Transverse colon (tissue), 4 donors: ENCODE data around the gene HK1.

Experiments used
- EP300 ChIP-seq: sonication (generic); formaldehyde crosslinking; IDR thresholded peaks from one replicate; pipeline ENCODE4 v1.6.1; 2017; ENCODE audit warnings: antibody characterized with exemption, low read depth
- POLR2A ChIP-seq: fragments of 450-650 bp; IDR thresholded peaks from one replicate; pipeline ENCODE4 v1.6.1; 2016; ENCODE audit warnings: antibody characterized with exemption, mild to moderate bottlenecking, moderate library complexity
- POLR2AphosphoS5 ChIP-seq, 3 donors: sonication (generic); formaldehyde crosslinking; IDR thresholded peaks; one replicate each; pipeline ENCODE4 v1.6.1; 2016; ENCODE audit warnings: antibody characterized with exemption in 3 of 3
- TF ChIP-seq, protein P1 (sequence below), 5 experiments: fragments of 200-600 bp in 3 of 5; fragments of 450-650 bp in 2 of 5; sonication (generic) in 3 of 5; IDR thresholded peaks; 1 replicate in 2 of 5; 2 replicates in 3 of 5; pipeline ENCODE4 v1.5.1; 2016 to 2017; ENCODE audit warnings: antibody characterized with exemption in 5 of 5, inconsistent platforms in 3 of 5, mild to moderate bottlenecking in 2 of 5, moderate library complexity in 1 of 5

DNA sequence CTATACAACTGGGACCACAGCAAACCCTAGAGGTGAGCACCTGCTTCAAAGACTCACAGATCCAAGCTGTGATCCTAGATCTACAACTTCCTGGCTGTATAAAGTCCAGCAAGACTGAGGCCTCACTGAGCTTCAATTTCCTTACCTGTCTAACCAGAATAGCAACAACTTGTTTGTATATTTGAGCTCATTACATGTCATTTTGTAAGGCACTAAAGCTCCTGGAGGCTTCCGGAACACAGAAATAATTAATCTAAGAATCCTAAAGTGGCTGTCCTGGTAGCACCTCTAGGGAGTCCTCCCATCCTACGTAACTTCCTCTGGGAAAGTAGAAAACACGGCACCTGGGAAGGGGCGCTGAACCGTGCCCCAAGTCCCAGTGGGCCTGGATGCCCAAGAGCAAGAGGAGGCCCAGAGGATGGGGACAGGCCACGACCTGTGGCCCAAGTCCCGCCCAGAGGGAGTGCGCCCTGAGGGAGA lies 39.4 kb downstream of the HK1 start:
- TF ChIP-seq POLR2A (no peak), EP300 (no peak), POLR2AphosphoS5 (IDR thresholded peaks at IDR 0.05) (peak in 2 of 3 donors; percentile 48 to 63)
- TF ChIP-seq, protein P1, sequence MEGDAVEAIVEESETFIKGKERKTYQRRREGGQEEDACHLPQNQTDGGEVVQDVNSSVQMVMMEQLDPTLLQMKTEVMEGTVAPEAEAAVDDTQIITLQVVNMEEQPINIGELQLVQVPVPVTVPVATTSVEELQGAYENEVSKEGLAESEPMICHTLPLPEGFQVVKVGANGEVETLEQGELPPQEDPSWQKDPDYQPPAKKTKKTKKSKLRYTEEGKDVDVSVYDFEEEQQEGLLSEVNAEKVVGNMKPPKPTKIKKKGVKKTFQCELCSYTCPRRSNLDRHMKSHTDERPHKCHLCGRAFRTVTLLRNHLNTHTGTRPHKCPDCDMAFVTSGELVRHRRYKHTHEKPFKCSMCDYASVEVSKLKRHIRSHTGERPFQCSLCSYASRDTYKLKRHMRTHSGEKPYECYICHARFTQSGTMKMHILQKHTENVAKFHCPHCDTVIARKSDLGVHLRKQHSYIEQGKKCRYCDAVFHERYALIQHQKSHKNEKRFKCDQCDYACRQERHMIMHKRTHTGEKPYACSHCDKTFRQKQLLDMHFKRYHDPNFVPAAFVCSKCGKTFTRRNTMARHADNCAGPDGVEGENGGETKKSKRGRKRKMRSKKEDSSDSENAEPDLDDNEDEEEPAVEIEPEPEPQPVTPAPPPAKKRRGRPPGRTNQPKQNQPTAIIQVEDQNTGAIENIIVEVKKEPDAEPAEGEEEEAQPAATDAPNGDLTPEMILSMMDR (IDR thresholded peaks at IDR 0.05): peak in 2 of 5 experiments; percentile 13 to 33
